NCI-H2171 (cell line): Measurements from ENCODE around the gene GLP1R.
"Not testable (repeated sequence)": the region's sequence is repeated elsewhere in the genome, so short reads cannot be mapped to it uniquely, and the experiment has no call there.

Experiments used
- DNase-seq: peaks from one replicate; lab custom pipeline; 2025; lab: John Stamatoyannopoulos, UW

The GLP1R gene

GRCh38 chr6:39128832-39129231 is 80.3 kb downstream of the GLP1R start:
- no peak for DNase-seq

- DNase-seq, result no peak
Observed at GRCh38 chr6:39130691-39131090, 82.1 kb downstream of the GLP1R start.

- not testable (repeated sequence) for DNase-seq
Observed at GRCh38 chr6:39134761-39135160, 86.2 kb downstream of the GLP1R start.

- DNase-seq, result not testable (repeated sequence)
Observed at GRCh38 chr6:39136207-39136606, 87.6 kb downstream of the GLP1R start.

DNA sequence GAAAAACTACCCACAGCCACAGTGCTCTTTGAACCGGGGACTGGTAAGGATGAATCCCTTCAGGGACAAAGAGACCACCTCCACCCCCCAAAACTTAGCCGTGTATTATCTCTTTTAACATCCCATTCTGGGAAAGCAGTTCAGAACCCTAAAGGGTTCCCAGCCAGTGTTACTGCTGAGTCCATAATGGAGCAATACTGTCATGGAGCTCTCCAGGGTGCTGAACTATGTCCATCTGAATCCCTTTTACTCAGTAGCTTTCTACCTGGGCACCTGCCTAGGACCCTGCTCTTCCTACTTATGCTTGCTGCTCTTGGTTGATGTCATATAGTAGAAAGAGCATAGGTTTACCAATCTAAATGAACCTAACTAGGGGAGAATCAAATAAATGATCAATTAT is 88.7 kb downstream of the GLP1R start:
- DNase-seq, result no peak
